HCT116 (cell line): ENCODE data around the gene MRPS21.

ENCODE experiments used
- CBX3 ChIP-seq: IDR thresholded peaks from 2 replicates; pipeline ENCODE4 v1.6.1; 2012; ENCODE audit warnings: low read depth
- CEBPB ChIP-seq: IDR thresholded peaks from 2 replicates; pipeline ENCODE4 v1.6.1; 2012; ENCODE audit warnings: low read depth
- ELF1 ChIP-seq: IDR thresholded peaks from 2 replicates; pipeline ENCODE4 v1.6.1; 2012; ENCODE audit warnings: low read depth, borderline replicate concordance
- EZH2phosphoT487 ChIP-seq: fragments of 200-600 bp; IDR thresholded peaks from 2 replicates; pipeline ENCODE4 v1.6.1; 2018; ENCODE audit warnings: antibody characterized with exemption, borderline replicate concordance
- FOSL1 ChIP-seq: IDR thresholded peaks from 2 replicates; pipeline ENCODE4 v1.6.1; 2012; ENCODE audit warnings: low read depth
- JUND ChIP-seq: IDR thresholded peaks from 2 replicates; pipeline ENCODE4 v1.6.1; 2012
- POLR2A ChIP-seq: IDR thresholded peaks from 2 replicates; pipeline ENCODE4 v1.7.0; 2011; ENCODE audit warnings: borderline replicate concordance; ENCODE audit not compliant: insufficient read depth, insufficient read length; ENCODE audit errors: extremely low read depth
- POLR2AphosphoS5 ChIP-seq: IDR thresholded peaks from 2 replicates; pipeline ENCODE4 v1.6.1; 2011; ENCODE audit warnings: mild to moderate bottlenecking, low read depth, low read length, moderate library complexity
- RAD21 ChIP-seq: IDR thresholded peaks from 2 replicates; pipeline ENCODE4 v1.6.1; 2012; ENCODE audit warnings: low read depth, mild to moderate bottlenecking
- SIN3A ChIP-seq: IDR thresholded peaks from 2 replicates; pipeline ENCODE4 v1.6.1; 2012; ENCODE audit warnings: low read depth
- SP1 ChIP-seq: IDR thresholded peaks from 2 replicates; pipeline ENCODE4 v1.6.1; 2012; ENCODE audit warnings: low read depth
- TF ChIP-seq, protein P1 (sequence below): IDR thresholded peaks from 2 replicates; pipeline ENCODE4 v1.6.1; 2011; ENCODE audit warnings: mild to moderate bottlenecking, low read length, moderate library complexity; ENCODE audit not compliant: insufficient replicate concordance; ENCODE audit errors: extremely low read depth
- TF ChIP-seq, protein P2 (sequence below), 3 experiments: fragments of 200-600 bp in 1 of 3; sonication (generic) in 1 of 3; IDR thresholded peaks in 2 of 3; conservative IDR thresholded peaks in 1 of 3; 2 replicates each; pipeline ENCODE4 v1.5.1; 2012 to 2017; ENCODE audit warnings: low read depth in 2 of 3, low read length in 2 of 3, antibody characterized with exemption in 1 of 3, borderline replicate concordance in 1 of 3, control low read depth in 1 of 3, mild to moderate bottlenecking in 1 of 3, mixed read lengths in 1 of 3, mixed run types in 1 of 3, moderate library complexity in 1 of 3; ENCODE audit not compliant: insufficient read depth in 1 of 3
- TF ChIP-seq, protein P3 (sequence below): IDR thresholded peaks from 2 replicates; pipeline ENCODE4 v1.6.1; 2012

DNA sequence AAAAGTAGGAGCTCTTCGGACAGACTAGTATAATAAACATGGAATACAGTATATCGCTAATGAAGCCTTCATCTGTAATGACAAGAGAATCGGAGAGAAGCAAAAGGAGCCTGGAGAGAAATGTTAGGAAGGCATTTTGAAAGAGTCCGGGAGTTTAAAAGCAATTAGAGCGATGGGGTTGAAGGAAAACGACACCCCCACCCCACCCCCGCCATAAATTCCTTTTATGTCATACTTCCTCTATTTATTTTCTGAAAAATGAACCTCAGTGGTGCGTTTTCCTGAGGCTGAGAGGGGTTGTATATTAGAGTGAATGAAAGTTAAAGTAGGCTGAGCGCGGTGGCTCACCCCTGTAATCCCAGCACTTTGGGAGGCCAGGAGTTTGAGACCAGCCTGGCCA, 24.2 kb upstream of the MRPS21 start:
- TF ChIP-seq POLR2A = no peak
- TF ChIP-seq, protein P1, sequence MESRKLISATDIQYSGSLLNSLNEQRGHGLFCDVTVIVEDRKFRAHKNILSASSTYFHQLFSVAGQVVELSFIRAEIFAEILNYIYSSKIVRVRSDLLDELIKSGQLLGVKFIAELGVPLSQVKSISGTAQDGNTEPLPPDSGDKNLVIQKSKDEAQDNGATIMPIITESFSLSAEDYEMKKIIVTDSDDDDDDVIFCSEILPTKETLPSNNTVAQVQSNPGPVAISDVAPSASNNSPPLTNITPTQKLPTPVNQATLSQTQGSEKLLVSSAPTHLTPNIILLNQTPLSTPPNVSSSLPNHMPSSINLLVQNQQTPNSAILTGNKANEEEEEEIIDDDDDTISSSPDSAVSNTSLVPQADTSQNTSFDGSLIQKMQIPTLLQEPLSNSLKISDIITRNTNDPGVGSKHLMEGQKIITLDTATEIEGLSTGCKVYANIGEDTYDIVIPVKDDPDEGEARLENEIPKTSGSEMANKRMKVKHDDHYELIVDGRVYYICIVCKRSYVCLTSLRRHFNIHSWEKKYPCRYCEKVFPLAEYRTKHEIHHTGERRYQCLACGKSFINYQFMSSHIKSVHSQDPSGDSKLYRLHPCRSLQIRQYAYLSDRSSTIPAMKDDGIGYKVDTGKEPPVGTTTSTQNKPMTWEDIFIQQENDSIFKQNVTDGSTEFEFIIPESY = no peak
- no peak for TF ChIP-seq RAD21
- no peak for TF ChIP-seq POLR2AphosphoS5
- TF ChIP-seq, protein P2, sequence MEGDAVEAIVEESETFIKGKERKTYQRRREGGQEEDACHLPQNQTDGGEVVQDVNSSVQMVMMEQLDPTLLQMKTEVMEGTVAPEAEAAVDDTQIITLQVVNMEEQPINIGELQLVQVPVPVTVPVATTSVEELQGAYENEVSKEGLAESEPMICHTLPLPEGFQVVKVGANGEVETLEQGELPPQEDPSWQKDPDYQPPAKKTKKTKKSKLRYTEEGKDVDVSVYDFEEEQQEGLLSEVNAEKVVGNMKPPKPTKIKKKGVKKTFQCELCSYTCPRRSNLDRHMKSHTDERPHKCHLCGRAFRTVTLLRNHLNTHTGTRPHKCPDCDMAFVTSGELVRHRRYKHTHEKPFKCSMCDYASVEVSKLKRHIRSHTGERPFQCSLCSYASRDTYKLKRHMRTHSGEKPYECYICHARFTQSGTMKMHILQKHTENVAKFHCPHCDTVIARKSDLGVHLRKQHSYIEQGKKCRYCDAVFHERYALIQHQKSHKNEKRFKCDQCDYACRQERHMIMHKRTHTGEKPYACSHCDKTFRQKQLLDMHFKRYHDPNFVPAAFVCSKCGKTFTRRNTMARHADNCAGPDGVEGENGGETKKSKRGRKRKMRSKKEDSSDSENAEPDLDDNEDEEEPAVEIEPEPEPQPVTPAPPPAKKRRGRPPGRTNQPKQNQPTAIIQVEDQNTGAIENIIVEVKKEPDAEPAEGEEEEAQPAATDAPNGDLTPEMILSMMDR (IDR thresholded peaks at IDR 0.05 in 2 of 3, conservative IDR thresholded peaks at IDR 0.05 in 1 of 3; ENCODE audit: borderline replicate concordance in 1 of 3, insufficient read depth in 1 of 3, low read depth in 2 of 3, low read length in 2 of 3) = no peak
- TF ChIP-seq, protein P3, sequence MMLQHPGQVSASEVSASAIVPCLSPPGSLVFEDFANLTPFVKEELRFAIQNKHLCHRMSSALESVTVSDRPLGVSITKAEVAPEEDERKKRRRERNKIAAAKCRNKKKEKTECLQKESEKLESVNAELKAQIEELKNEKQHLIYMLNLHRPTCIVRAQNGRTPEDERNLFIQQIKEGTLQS = no peak
- TF ChIP-seq JUND = no peak
- TF ChIP-seq CBX3 = no peak
- no peak for TF ChIP-seq ELF1
- TF ChIP-seq CEBPB = no peak
- TF ChIP-seq EZH2phosphoT487 = no peak
- no peak for TF ChIP-seq SIN3A
- TF ChIP-seq FOSL1 = no peak
- TF ChIP-seq SP1 = no peak
